Endothelial cell of umbilical vein (primary cell): Measurements from ENCODE around the gene RYR3. TPM values are rescaled to one million over a fixed set of nuclear protein-coding genes. Genes with fewer than 3 reads are reported as not detected.

Source experiments
- BruUV-seq: library from RNA; stranded (reverse); fragments of 400-500 nt; replicated peaks from 2 replicates; lab custom pipeline; 2021; lab: Mats Ljungman, UMichigan
- CTCF ChIA-PET: fragments of 300-600, 350-600 bp; sonication (Branson Sonifier 250); formaldehyde crosslinking; loops from one replicate; lab custom pipeline; 2021; ENCODE audit warnings: antibody characterized with exemption, inconsistent platforms; lab: Charles Lee
- POLR2A ChIA-PET: fragments of 300-600, 350-600 bp; sonication (Branson Sonifier 250); formaldehyde crosslinking; loops from one replicate; lab custom pipeline; 2021; ENCODE audit warnings: antibody characterized with exemption, inconsistent platforms; lab: Charles Lee
- DNase-seq: peaks from one replicate; pipeline ENCODE4 v3.0.0-alpha.2; 2011; ENCODE audit warnings: low read depth, low spot score
- FAIRE-seq: peaks from 2 replicates; lab custom pipeline; 2011; peaks lifted over from hg19 to GRCh38; lab: Jason Lieb, UNC
- H2AFZ ChIP-seq: 2 replicates; pipeline ENCODE4 v1.6.0; 2012; ENCODE audit warnings: low read depth, low read length, control low read depth, inconsistent platforms
- H3K27ac ChIP-seq: 2 replicates; pipeline ENCODE4 v1.5.1; 2011; ENCODE audit warnings: low read depth, mild to moderate bottlenecking, control low read depth, low read length, moderate library complexity; ENCODE audit not compliant: insufficient read depth
- H3K27me3 ChIP-seq, 2 experiments: 2 replicates each; pipeline versions ENCODE4 v1.6.0 to v1.6.1; 2011; ENCODE audit warnings: low read length in 2 of 2, mixed read lengths in 1 of 2; ENCODE audit not compliant: control insufficient read depth in 2 of 2, insufficient read depth in 2 of 2
- H3K36me3 ChIP-seq, 2 experiments: 2 replicates in 1 of 2; 3 replicates in 1 of 2; pipeline ENCODE4 v1.5.1; 2011; ENCODE audit warnings: low read length in 2 of 2, mild to moderate bottlenecking in 1 of 2, moderate library complexity in 1 of 2; ENCODE audit not compliant: control insufficient read depth in 2 of 2, insufficient read depth in 2 of 2; ENCODE audit errors: extremely low read depth in 1 of 2
- H3K4me1 ChIP-seq: 3 replicates; pipeline ENCODE4 v1.5.1; 2011; ENCODE audit warnings: mild to moderate bottlenecking, low read length; ENCODE audit not compliant: control insufficient read depth, insufficient read depth; ENCODE audit errors: extremely low read depth
- H3K4me2 ChIP-seq: 2 replicates; pipeline ENCODE4 v1.6.1; 2011; ENCODE audit warnings: low read length, control low read depth, mixed read lengths; ENCODE audit not compliant: insufficient read depth
- H3K4me3 ChIP-seq, 3 experiments: fragments of 200-600 bp in 1 of 3; sonication (generic), shearing (Covaris generic) in 1 of 3; replicated peaks in 1 of 3; 2 replicates each; pipeline ENCODE4 v1.5.1; 2011 to 2016; ENCODE audit warnings: control low read depth in 3 of 3, low read length in 3 of 3, mild to moderate bottlenecking in 2 of 3, inconsistent platforms in 1 of 3, low read depth in 1 of 3, moderate library complexity in 1 of 3; ENCODE audit not compliant: insufficient read depth in 1 of 3
- H3K79me2 ChIP-seq: 2 replicates; pipeline ENCODE4 v1.6.0; 2012; ENCODE audit warnings: low read length, inconsistent platforms; ENCODE audit not compliant: control insufficient read depth, insufficient read depth
- H3K9ac ChIP-seq: replicated peaks from 2 replicates; pipeline ENCODE3; 2011; ENCODE audit warnings: low read length, control low read depth; ENCODE audit not compliant: insufficient read depth; ENCODE audit errors: extremely low read depth
- H3K9me1 ChIP-seq: replicated peaks from 3 replicates; pipeline ENCODE4 v1.6.0; 2011; ENCODE audit warnings: mild to moderate bottlenecking, low read length; ENCODE audit not compliant: control insufficient read depth, insufficient read depth; ENCODE audit errors: extremely low read depth
- H3K9me3 ChIP-seq: replicated peaks from 2 replicates; pipeline ENCODE4 v1.5.1; 2012; ENCODE audit warnings: low read length, inconsistent platforms; ENCODE audit not compliant: control insufficient read depth, insufficient read depth
- H4K20me1 ChIP-seq: replicated peaks from 2 replicates; pipeline ENCODE3; 2011; ENCODE audit warnings: mild to moderate bottlenecking, low read length; ENCODE audit not compliant: control insufficient read depth, insufficient read depth; ENCODE audit errors: extremely low read depth
- EZH2 ChIP-seq: IDR thresholded peaks from 2 replicates; pipeline ENCODE4 v1.6.1; 2012; ENCODE audit warnings: borderline replicate concordance, low read depth, mild to moderate bottlenecking, moderate library complexity, low read length, inconsistent platforms; ENCODE audit not compliant: severe bottlenecking
- FOS ChIP-seq: IDR thresholded peaks from 2 replicates; pipeline ENCODE4 v1.6.1; 2011; ENCODE audit warnings: mild to moderate bottlenecking, low read length, moderate library complexity, borderline replicate concordance; ENCODE audit not compliant: insufficient read depth
- GATA2 ChIP-seq: IDR thresholded peaks from 2 replicates; pipeline ENCODE4 v1.7.0; 2011; ENCODE audit warnings: low read depth, mild to moderate bottlenecking, moderate library complexity, mixed read lengths, low read length; ENCODE audit not compliant: insufficient read length, insufficient read depth
- JUN ChIP-seq: IDR thresholded peaks from 2 replicates; pipeline ENCODE4 v1.6.1; 2011; ENCODE audit warnings: borderline replicate concordance, low read depth; ENCODE audit not compliant: insufficient read length, insufficient read depth
- MYC ChIP-seq: IDR thresholded peaks from one replicate; pipeline ENCODE4 v1.6.1; 2011; ENCODE audit warnings: mild to moderate bottlenecking, low read depth, low read length
- POLR2A ChIP-seq: IDR thresholded peaks from 2 replicates; pipeline ENCODE4 v1.6.1; 2012; ENCODE audit warnings: low read depth, mild to moderate bottlenecking, control low read depth, low read length
- POLR2AphosphoS5 ChIP-seq: IDR thresholded peaks from 2 replicates; pipeline ENCODE4 v1.6.1; 2012; ENCODE audit warnings: low read depth, mild to moderate bottlenecking, control low read depth, low read length, moderate library complexity; ENCODE audit not compliant: insufficient read depth
- dilution Hi-C: fragments of 300-500 bp; cut with MboI; formaldehyde crosslinking; loops from one replicate; pipeline ENCODE4 v1.15.0; 2019; ENCODE audit warnings: low sequenced_read_pairs; ENCODE audit not compliant: extremely low pct_ligation_motif_present
- intact Hi-C: fragments of 100-400 bp; cut with micrococcal nuclease; formaldehyde crosslinking; loops from one replicate; pipeline ENCODE4 v1.10.0; 2022
- polyA plus RNA-seq, 4 experiments: library from polyadenylated mRNA; depleted of rRNA in 3 of 4; stranded (reverse) in 3 of 4; unstranded in 1 of 4; fragments of >200 nt; gene quantifications; 2 replicates each; pipeline versions ENCODE4 v1.2.1 to v1.2.3, GENCODE V29; 2011 to 2012; ENCODE audit warnings: missing spikeins in 1 of 4
- total RNA-seq: library from RNA; stranded (reverse); gene quantifications from 2 replicates; pipeline ENCODE4 v1.2.3, GENCODE V29; 2021
- TF ChIP-seq, protein P1 (sequence below), 2 donors: IDR thresholded peaks; 1 replicate in 1 of 2; 2 replicates in 1 of 2; pipeline ENCODE4 v1.5.1; 2011; ENCODE audit warnings: low read length in 2 of 2, mild to moderate bottlenecking in 2 of 2, moderate library complexity in 2 of 2, control low read depth in 1 of 2, inconsistent platforms in 1 of 2, low read depth in 1 of 2; ENCODE audit not compliant: insufficient read depth in 1 of 2; ENCODE audit errors: extremely low read depth in 1 of 2
- TF ChIP-seq, protein P2 (sequence below): IDR thresholded peaks from 2 replicates; pipeline ENCODE4 v1.6.1; 2011; ENCODE audit not compliant: insufficient read depth, insufficient read length

Gene RYR3
- total and polyA plus RNA-seq, 2 donors (not counting 3 experiments of a cell fraction or from before 2014, with no cell fraction given): not detected

DNA sequence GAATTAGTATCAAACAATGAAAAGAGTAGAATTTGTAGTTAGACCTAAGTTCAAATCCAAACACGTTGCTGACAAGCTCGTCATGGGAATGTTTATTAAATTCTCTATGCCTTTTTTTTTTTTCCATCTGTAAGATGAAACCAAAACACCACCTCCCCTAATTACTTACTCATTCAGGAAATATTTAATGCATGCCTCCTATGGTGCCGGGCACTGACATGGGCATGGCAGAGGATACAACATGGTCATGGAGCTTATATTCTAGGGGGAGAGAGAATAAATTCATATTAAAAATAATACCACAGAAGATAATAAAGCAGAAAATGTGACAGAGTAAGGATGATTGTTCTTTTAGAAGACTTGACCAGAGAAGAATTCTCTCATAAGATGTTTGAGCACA, 215.8 kb downstream of the RYR3 start:
- H3K36me3 ChIP-seq: no peaks in the 10 kb centered on the region
- no peaks in the 10 kb centered on the region for H3K9me3 ChIP-seq
- no peaks in the 10 kb centered on the region for H3K27me3 ChIP-seq
- ChIA-PET CTCF (interaction anchor here (1.5 kb wide), 1 partner anchor 12 kb away, joined by 3 read pairs; no protein-coding TSS in a partner anchor), POLR2A (no interaction called here)
- dilution Hi-C loops (no loop called here), intact Hi-C loops (no loop called here)
- BruUV-seq: no TSS peak
- H4K20me1 ChIP-seq: no peaks in the 10 kb centered on the region
- TF ChIP-seq EZH2 (no peak), MYC (no peak), POLR2A (no peak), POLR2AphosphoS5 (no peak), GATA2 (no peak), FOS (no peak), JUN (no peak)
- TF ChIP-seq, protein P1, sequence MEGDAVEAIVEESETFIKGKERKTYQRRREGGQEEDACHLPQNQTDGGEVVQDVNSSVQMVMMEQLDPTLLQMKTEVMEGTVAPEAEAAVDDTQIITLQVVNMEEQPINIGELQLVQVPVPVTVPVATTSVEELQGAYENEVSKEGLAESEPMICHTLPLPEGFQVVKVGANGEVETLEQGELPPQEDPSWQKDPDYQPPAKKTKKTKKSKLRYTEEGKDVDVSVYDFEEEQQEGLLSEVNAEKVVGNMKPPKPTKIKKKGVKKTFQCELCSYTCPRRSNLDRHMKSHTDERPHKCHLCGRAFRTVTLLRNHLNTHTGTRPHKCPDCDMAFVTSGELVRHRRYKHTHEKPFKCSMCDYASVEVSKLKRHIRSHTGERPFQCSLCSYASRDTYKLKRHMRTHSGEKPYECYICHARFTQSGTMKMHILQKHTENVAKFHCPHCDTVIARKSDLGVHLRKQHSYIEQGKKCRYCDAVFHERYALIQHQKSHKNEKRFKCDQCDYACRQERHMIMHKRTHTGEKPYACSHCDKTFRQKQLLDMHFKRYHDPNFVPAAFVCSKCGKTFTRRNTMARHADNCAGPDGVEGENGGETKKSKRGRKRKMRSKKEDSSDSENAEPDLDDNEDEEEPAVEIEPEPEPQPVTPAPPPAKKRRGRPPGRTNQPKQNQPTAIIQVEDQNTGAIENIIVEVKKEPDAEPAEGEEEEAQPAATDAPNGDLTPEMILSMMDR (IDR thresholded peaks at IDR 0.05; ENCODE audit: extremely low read depth in 1 of 2, insufficient read depth in 1 of 2, low read depth in 1 of 2, low read length in 2 of 2): no peak
- TF ChIP-seq, protein P2, sequence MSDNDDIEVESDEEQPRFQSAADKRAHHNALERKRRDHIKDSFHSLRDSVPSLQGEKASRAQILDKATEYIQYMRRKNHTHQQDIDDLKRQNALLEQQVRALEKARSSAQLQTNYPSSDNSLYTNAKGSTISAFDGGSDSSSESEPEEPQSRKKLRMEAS: no peak
- FAIRE-seq (no peak), DNase-seq (no peak)
- H3K27ac ChIP-seq: no peak overlapping the region
- no peak overlapping the region for H3K9ac ChIP-seq
- H3K4me2 ChIP-seq: no peak overlapping the region
- no peak overlapping the region for H2AFZ ChIP-seq
- no peaks in the 10 kb centered on the region for H3K79me2 ChIP-seq
- H3K4me1 ChIP-seq: no peaks in the 10 kb centered on the region
- no peak overlapping the region for H3K4me3 ChIP-seq
- H3K9me1 ChIP-seq: no peaks in the 10 kb centered on the region
